ENCODE results near the gene HIVEP3. TPM values are rescaled to one million over a fixed set of nuclear protein-coding genes. Genes with fewer than 3 reads are reported as not detected.

HIVEP3 gene
- polyA plus RNA-seq, 1 donor (not counting 4 experiments of a cell fraction or from before 2014, with no cell fraction given): 1.1 TPM

GRCh38 chr1:41659903-41660302 is 258.8 kb downstream of the HIVEP3 start:
- H3K4me2 ChIP-seq (ENCODE audit: control insufficient read depth, extremely low read depth, insufficient read depth, low read depth, low read length): no peak overlapping the region
- no peak overlapping the region for H3K4me3 ChIP-seq (ENCODE audit: control insufficient read depth in 2 of 3, extremely low read depth in 1 of 3, insufficient read depth in 2 of 3, low read depth in 1 of 3, low read length in 3 of 3)
- dilution Hi-C loops (cut with MboI; ENCODE audit: extremely low pct_ligation_motif_present, low sequenced_read_pairs): no loop called here
- DNase-seq (ENCODE audit: low read depth, low spot score): no peak
- H3K4me1 ChIP-seq (ENCODE audit: control insufficient read depth, extremely low read depth, insufficient read depth, low read length): peaks cover 11% of the 10 kb centered on the region
- H2AFZ ChIP-seq (ENCODE audit: control insufficient read depth, low read length): no peak overlapping the region
- H3K9me3 ChIP-seq (ENCODE audit: control insufficient read depth, low read depth, low read length): no peaks in the 10 kb centered on the region
- no peaks in the 10 kb centered on the region for H3K79me2 ChIP-seq (ENCODE audit: control insufficient read depth, insufficient read depth, low read length)
- TF ChIP-seq CTCF (optimal IDR thresholded peaks at IDR 0.05 in 1 of 3, IDR thresholded peaks at IDR 0.05 in 1 of 3, conservative IDR thresholded peaks at IDR 0.05 in 1 of 3; ENCODE audit: extremely low read depth in 1 of 3, insufficient read depth in 2 of 3, low read length in 3 of 3): no peak
- TF ChIP-seq EZH2 (IDR thresholded peaks at IDR 0.05; ENCODE audit: low read length): no peak
- no peak for FAIRE-seq
- H3K36me3 ChIP-seq (ENCODE audit: control insufficient read depth in 2 of 2, extremely low read depth in 1 of 2, insufficient read depth in 2 of 2, low read length in 2 of 2): no peaks in the 10 kb centered on the region
- peaks cover 5% of the 10 kb centered on the region for H3K27me3 ChIP-seq (ENCODE audit: control insufficient read depth, extremely low read depth, insufficient read depth, low read length)
- no peak overlapping the region for H3K27ac ChIP-seq (ENCODE audit: control insufficient read depth, insufficient read depth, low read length)
- H3K9me1 ChIP-seq (ENCODE audit: control insufficient read depth, extremely low read depth, insufficient read depth, low read length): no peaks in the 10 kb centered on the region
- H3K9ac ChIP-seq (ENCODE audit: control insufficient read depth, extremely low read depth, insufficient read depth, low read length): no peak overlapping the region
- H4K20me1 ChIP-seq (ENCODE audit: control insufficient read depth, extremely low read depth, insufficient read depth, low read length): no peaks in the 10 kb centered on the region

- FAIRE-seq (no peak), DNase-seq (ENCODE audit: low read depth, low spot score) (no peak)
- peaks cover 5% of the 10 kb centered on the region for H3K27me3 ChIP-seq (ENCODE audit: control insufficient read depth, extremely low read depth, insufficient read depth, low read length)
- H3K9me1 ChIP-seq (ENCODE audit: control insufficient read depth, extremely low read depth, insufficient read depth, low read length): no peaks in the 10 kb centered on the region
- H4K20me1 ChIP-seq (ENCODE audit: control insufficient read depth, extremely low read depth, insufficient read depth, low read length): no peaks in the 10 kb centered on the region
- H3K4me3 ChIP-seq (ENCODE audit: control insufficient read depth in 2 of 3, extremely low read depth in 1 of 3, insufficient read depth in 2 of 3, low read depth in 1 of 3, low read length in 3 of 3): no peak overlapping the region
- no peak overlapping the region for H2AFZ ChIP-seq (ENCODE audit: control insufficient read depth, low read length)
- no peak for TF ChIP-seq EZH2 (IDR thresholded peaks at IDR 0.05; ENCODE audit: low read length)
- TF ChIP-seq CTCF (optimal IDR thresholded peaks at IDR 0.05 in 1 of 3, IDR thresholded peaks at IDR 0.05 in 1 of 3, conservative IDR thresholded peaks at IDR 0.05 in 1 of 3; ENCODE audit: extremely low read depth in 1 of 3, insufficient read depth in 2 of 3, low read length in 3 of 3): no peak
- no peaks in the 10 kb centered on the region for H3K79me2 ChIP-seq (ENCODE audit: control insufficient read depth, insufficient read depth, low read length)
- H3K9ac ChIP-seq (ENCODE audit: control insufficient read depth, extremely low read depth, insufficient read depth, low read length): no peak overlapping the region
- no peaks in the 10 kb centered on the region for H3K36me3 ChIP-seq (ENCODE audit: control insufficient read depth in 2 of 2, extremely low read depth in 1 of 2, insufficient read depth in 2 of 2, low read length in 2 of 2)
- H3K4me2 ChIP-seq (ENCODE audit: control insufficient read depth, extremely low read depth, insufficient read depth, low read depth, low read length): no peak overlapping the region
- dilution Hi-C loops (cut with MboI; ENCODE audit: extremely low pct_ligation_motif_present, low sequenced_read_pairs): no loop called here
- H3K4me1 ChIP-seq (ENCODE audit: control insufficient read depth, extremely low read depth, insufficient read depth, low read length): peaks cover 5% of the 10 kb centered on the region
- H3K9me3 ChIP-seq (ENCODE audit: control insufficient read depth, low read depth, low read length): no peaks in the 10 kb centered on the region
- no peak overlapping the region for H3K27ac ChIP-seq (ENCODE audit: control insufficient read depth, insufficient read depth, low read length)
Measured at GRCh38 chr1:41659159-41659495, 259.6 kb downstream of the HIVEP3 start.

Data from keratinocyte (primary cell).